Kidney (tissue), 14 donors: Measurements from ENCODE around the gene ADCK2. TPM values are rescaled to one million over a fixed set of nuclear protein-coding genes. Genes with fewer than 3 reads are reported as not detected.

Source experiments
- DNase-seq, 5 donors: peaks; one replicate each; pipeline ENCODE4 v3.0.0-alpha.2; 2013 to 2020
- FAIRE-seq: peaks from 2 replicates; lab custom pipeline; 2012; peaks lifted over from hg19 to GRCh38; lab: Jason Lieb, UNC
- H3K27ac ChIP-seq, 2 donors: one replicate each; pipeline ENCODE4 v1.7.0; 2013; ENCODE audit warnings: low read depth in 2 of 2, low read length in 2 of 2, inconsistent platforms in 1 of 2
- H3K27me3 ChIP-seq: one replicate; pipeline ENCODE4 v1.7.1; 2013; ENCODE audit warnings: low read length, inconsistent platforms; ENCODE audit not compliant: control insufficient read depth, insufficient read depth
- H3K36me3 ChIP-seq, 3 donors: one replicate each; pipeline versions ENCODE4 v1.7.0 to v1.7.1; 2013; ENCODE audit warnings: low read length in 3 of 3, control low read depth in 1 of 3, inconsistent platforms in 1 of 3; ENCODE audit not compliant: insufficient read depth in 3 of 3, control insufficient read depth in 2 of 3
- H3K4me1 ChIP-seq, 3 donors: one replicate each; pipeline versions ENCODE4 v1.7.0 to v1.7.1; 2013; ENCODE audit warnings: low read length in 3 of 3, inconsistent platforms in 1 of 3, low read depth in 1 of 3; ENCODE audit not compliant: control insufficient read depth in 2 of 3, insufficient read depth in 2 of 3
- H3K4me3 ChIP-seq, 3 donors: one replicate each; pipeline versions ENCODE4 v1.7.0 to v1.8.1; 2013; ENCODE audit warnings: low read length in 3 of 3, control low read depth in 1 of 3, inconsistent platforms in 1 of 3
- H3K9ac ChIP-seq, 3 donors: one replicate each; pipeline versions ENCODE4 v1.7.0 to v1.7.1; 2013; ENCODE audit warnings: low read length in 3 of 3, control low read depth in 1 of 3, inconsistent platforms in 1 of 3
- H3K9me3 ChIP-seq, 3 donors: one replicate each; pipeline versions ENCODE4 v1.7.0 to v1.7.1; 2013; ENCODE audit warnings: low read length in 3 of 3, control low read depth in 1 of 3, inconsistent platforms in 1 of 3; ENCODE audit not compliant: control insufficient read depth in 2 of 3, insufficient read depth in 1 of 3
- intact Hi-C: fragments of 100-400 bp; cut with DNase I; formaldehyde crosslinking; loops from one replicate; pipeline ENCODE4 v1.11.1; 2022
- polyA plus RNA-seq: library from polyadenylated mRNA; stranded (reverse); fragments of 350-450 nt; fragmentation: Illumina TruSeq; extraction: RNeasy Lipid Tissue Mini Kit (QIAGEN cat#74804); gene quantifications from one replicate; pipeline ENCODE4 v1.2.3, GENCODE V29; 2014; ENCODE audit warnings: low read depth, low replicate concordance; ENCODE audit not compliant: insufficient read depth
- total RNA-seq: library from RNA; stranded (reverse); fragmentation: NEBNext Ultra II Directional; extraction: Animal tissue kit (Norgen Biotek cat#: 25700); gene quantifications from one replicate; pipeline ENCODE4 v1.2.1, GENCODE V29; 2021
- TF ChIP-seq, protein P1 (sequence below): IDR thresholded peaks from 3 replicates; pipeline ENCODE4 v1.5.1; 2012; ENCODE audit warnings: mild to moderate bottlenecking, moderate library complexity, borderline replicate concordance; ENCODE audit not compliant: insufficient read depth; ENCODE audit errors: extremely low read depth
- donor health status: control.
- donor health status: control.
- donor health status: control.
- donor health status: control.
- donor health status: control.
- donor health status: DM: yes; HTN: yes; CAD: no.
- donor health status: Normal renal cell carcinoma (clear cell type).

Gene ADCK2
- total and polyA plus RNA-seq, 2 donors from 2014 or later = 18.7 to 18.8 TPM

DNA sequence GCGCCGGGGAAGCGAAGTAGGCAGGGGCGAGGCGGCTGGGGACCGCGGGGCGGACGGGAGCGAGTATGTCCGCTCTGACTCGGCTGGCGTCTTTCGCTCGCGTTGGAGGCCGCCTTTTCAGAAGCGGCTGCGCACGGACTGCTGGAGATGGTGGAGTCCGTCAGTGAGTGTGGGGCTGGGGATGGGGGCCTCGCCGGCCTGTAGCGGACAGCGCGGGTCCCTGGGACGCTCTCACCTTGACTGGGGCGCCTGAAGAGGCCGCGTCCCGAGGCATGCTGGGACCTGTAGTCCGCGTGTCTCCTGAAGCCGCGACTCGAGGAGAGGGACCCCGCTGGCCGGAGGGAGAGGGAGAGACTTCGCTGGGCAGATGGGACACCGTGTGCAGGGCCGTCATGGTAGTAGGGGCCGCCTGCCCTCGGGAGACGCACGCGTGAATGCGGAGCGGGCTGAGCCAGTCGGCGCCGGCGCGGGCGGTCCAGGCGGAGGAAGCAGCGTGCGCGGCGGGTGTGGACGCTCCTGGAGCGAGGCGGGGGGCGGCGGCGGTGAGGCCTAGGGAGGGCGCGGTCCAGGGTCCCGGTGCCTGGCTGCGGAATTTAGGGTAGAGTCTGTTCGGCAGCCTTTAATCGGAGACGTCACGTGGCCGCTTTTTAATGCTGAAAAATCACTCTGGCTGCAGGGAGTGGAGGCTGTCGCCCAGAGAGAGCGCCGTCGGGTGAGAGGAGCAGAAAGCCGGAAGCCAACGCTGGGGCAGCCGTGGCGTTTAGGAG, 24.1 kb downstream of the ADCK2 start, which contains the start of gene NDUFB2:
TSS of gene NDUFB2 (plus strand) at position 29 of the 767 bp plus-strand sequence. CDS start at position 66, 37 bp downstream.
- intact Hi-C loops = no loop called here
- H3K9me3 ChIP-seq = no peaks in the 10 kb centered on the region
- TF ChIP-seq, protein P1, sequence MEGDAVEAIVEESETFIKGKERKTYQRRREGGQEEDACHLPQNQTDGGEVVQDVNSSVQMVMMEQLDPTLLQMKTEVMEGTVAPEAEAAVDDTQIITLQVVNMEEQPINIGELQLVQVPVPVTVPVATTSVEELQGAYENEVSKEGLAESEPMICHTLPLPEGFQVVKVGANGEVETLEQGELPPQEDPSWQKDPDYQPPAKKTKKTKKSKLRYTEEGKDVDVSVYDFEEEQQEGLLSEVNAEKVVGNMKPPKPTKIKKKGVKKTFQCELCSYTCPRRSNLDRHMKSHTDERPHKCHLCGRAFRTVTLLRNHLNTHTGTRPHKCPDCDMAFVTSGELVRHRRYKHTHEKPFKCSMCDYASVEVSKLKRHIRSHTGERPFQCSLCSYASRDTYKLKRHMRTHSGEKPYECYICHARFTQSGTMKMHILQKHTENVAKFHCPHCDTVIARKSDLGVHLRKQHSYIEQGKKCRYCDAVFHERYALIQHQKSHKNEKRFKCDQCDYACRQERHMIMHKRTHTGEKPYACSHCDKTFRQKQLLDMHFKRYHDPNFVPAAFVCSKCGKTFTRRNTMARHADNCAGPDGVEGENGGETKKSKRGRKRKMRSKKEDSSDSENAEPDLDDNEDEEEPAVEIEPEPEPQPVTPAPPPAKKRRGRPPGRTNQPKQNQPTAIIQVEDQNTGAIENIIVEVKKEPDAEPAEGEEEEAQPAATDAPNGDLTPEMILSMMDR = no peak
- peak within 1 kb of the TSS; percentile 61 to 85 (median 69) for H3K9ac ChIP-seq
- H3K4me1 ChIP-seq = peaks cover 0 to 11% (median 9%) of the 10 kb centered on the region in 3 donors
- H3K27me3 ChIP-seq = no peaks in the 10 kb centered on the region
- DNase-seq (peak in 4 of 5 donors; percentile 90 to 95 (median 94)), FAIRE-seq (no peak)
- peak within 1 kb of the TSS; percentile 74 to 83 (median 81) for H3K4me3 ChIP-seq
- H3K27ac ChIP-seq = peak within 1 kb of the TSS; percentile 92 to 99
- no peaks in the 10 kb centered on the region for H3K36me3 ChIP-seq

DNA sequence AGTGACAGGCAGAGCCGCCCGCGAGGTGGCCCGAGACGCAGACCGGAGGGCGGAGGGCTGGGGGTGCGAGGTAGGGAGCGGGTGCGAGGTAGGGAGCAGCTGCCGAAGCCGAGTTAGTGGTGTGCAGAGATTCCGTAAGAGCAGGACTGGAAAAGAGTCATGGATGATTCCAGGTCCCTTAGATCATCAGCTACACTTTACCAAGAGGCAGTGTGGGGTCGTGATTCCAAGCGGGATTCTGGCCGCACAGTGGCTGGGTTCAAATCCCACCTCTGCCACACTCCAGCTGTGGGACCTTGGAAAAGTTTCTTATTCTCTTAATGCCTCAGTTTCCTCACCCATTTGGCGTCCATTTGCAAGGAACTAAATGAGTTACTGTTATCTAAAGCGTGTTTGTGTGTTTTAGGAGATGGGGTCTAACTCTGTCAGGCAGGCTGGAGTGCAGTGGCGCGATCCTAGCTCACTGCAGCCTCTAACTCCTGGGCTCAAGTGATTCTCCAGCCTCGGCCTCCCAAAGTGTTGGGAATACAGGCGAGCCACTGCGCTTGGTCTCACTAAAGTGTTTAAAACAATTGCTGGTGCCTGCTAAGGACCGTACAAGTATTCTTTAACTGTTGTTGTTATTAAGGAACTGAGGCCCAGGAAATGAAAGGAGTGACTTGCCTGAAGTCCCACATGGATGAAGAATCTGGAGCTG, 24.9 kb downstream of the ADCK2 start:
- TF ChIP-seq, protein P1 = no peak
- intact Hi-C loops = no loop called here
- peak overlapping the region in 1 of 2 donors; percentile 92 for H3K27ac ChIP-seq
- peak overlapping the region; percentile 1 to 85 (median 69) for H3K9ac ChIP-seq
- H3K27me3 ChIP-seq = no peaks in the 10 kb centered on the region
- peak overlapping the region; percentile 74 to 83 (median 81) for H3K4me3 ChIP-seq
- H3K4me1 ChIP-seq = peaks cover 0 to 11% (median 9%) of the 10 kb centered on the region in 3 donors
- FAIRE-seq (no peak), DNase-seq (no peak)
- H3K36me3 ChIP-seq = no peaks in the 10 kb centered on the region
- no peaks in the 10 kb centered on the region for H3K9me3 ChIP-seq

DNA sequence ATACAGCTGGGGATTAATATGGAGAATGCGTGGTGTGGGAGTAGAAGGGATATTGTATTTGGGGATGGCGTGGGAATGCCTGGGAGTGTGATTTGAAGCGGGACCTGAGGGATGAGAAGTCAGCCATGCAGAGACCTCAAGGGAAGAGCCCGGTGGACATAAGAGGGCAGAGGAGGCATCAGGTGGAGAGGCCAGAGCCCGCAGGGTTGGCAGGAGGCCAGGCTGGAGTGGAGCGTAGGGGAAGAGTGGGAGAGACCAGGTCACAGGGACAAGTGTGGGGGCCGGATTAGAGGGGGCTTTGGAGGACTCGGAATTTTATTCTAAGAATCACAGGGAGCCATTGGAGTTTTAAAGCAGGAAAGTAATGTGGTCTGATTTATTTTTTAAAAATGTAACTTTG, 25.7 kb downstream of the ADCK2 start:
- Histone ChIP-seq H3K27me3 (no peaks in the 10 kb centered on the region), H3K9ac (peak overlapping the region in 1 of 3 donors; percentile 85), H3K9me3 (no peaks in the 10 kb centered on the region), H3K4me1 (peaks cover 0 to 11% (median 9%) of the 10 kb centered on the region in 3 donors), H3K27ac (no peak overlapping the region), H3K4me3 (peak overlapping the region in 1 of 3 donors; percentile 81), H3K36me3 (no peaks in the 10 kb centered on the region)
- DNase-seq = peak in 1 of 5 donors; percentile 35
- TF ChIP-seq, protein P1 = no peak
- no peak for FAIRE-seq
- intact Hi-C loops = no loop called here
